WTC11 (cell line): ENCODE results near the gene GPC5. TPM values are rescaled to one million over a fixed set of nuclear protein-coding genes. Genes with fewer than 3 reads are reported as not detected.

Experiments
- ATAC-seq: fragments of 200-7000 bp; cut with Tn5 transposase; 2 replicates; pipeline ENCODE4 v1.10.0; 2021; ENCODE audit warnings: mild to moderate bottlenecking, moderate library complexity
- CTCF ChIA-PET: fragments of 300-600 bp; sonication (Branson Sonifier 250); formaldehyde crosslinking; loops from one replicate; lab custom pipeline; 2021; ENCODE audit warnings: antibody characterized with exemption; lab: Charles Lee
- POLR2A ChIA-PET: fragments of 350-600 bp; sonication (Branson Sonifier 250); formaldehyde crosslinking; loops from one replicate; lab custom pipeline; 2021; ENCODE audit warnings: antibody characterized with exemption; lab: Charles Lee
- DNase-seq: peaks from one replicate; pipeline ENCODE4 v3.0.0; 2021; ENCODE audit warnings: low spot score
- H3K27ac Mint-ChIP-seq: 2 replicates; pipeline ENCODE4 v1.8.0; 2021; ENCODE audit warnings: mixed read lengths
- H3K27me3 Mint-ChIP-seq: 2 replicates; pipeline ENCODE4 v1.8.0; 2021; ENCODE audit warnings: low read depth, mild to moderate bottlenecking, moderate library complexity, mixed read lengths
- H3K36me3 Mint-ChIP-seq: 2 replicates; pipeline ENCODE4 v1.8.0; 2021; ENCODE audit warnings: mixed read lengths
- H3K4me1 Mint-ChIP-seq: 2 replicates; pipeline ENCODE4 v1.8.0; 2022; ENCODE audit warnings: mixed read lengths
- H3K4me3 Mint-ChIP-seq: 2 replicates; pipeline ENCODE4 v1.8.0; 2021; ENCODE audit warnings: mild to moderate bottlenecking, moderate library complexity, mixed read lengths
- H3K9me3 Mint-ChIP-seq: 2 replicates; pipeline ENCODE4 v1.8.0; 2021; ENCODE audit warnings: mixed read lengths
- CTCF ChIP-seq: fragments of 200-600 bp; IDR thresholded peaks from 2 replicates; pipeline ENCODE4 v1.8.0; 2022; ENCODE audit warnings: antibody characterized with exemption
- E2F1 ChIP-seq: sonication (generic); formaldehyde crosslinking; IDR thresholded peaks from 2 replicates; pipeline ENCODE4 v1.8.0; 2022; ENCODE audit warnings: mild to moderate bottlenecking, missing genetic modification reagents
- FOXK1 ChIP-seq: sonication (generic); formaldehyde crosslinking; IDR thresholded peaks from 2 replicates; pipeline ENCODE4 v1.8.0; 2022; ENCODE audit warnings: mild to moderate bottlenecking, moderate library complexity, missing genetic modification reagents
- FOXP1 ChIP-seq: sonication (generic); formaldehyde crosslinking; IDR thresholded peaks from 2 replicates; pipeline ENCODE4 v1.8.0; 2022; ENCODE audit warnings: missing genetic modification reagents, mild to moderate bottlenecking, moderate library complexity, borderline replicate concordance
- HMGXB4 ChIP-seq: sonication (generic); formaldehyde crosslinking; IDR thresholded peaks from 2 replicates; pipeline ENCODE4 v1.8.1; 2023; ENCODE audit warnings: mild to moderate bottlenecking, moderate library complexity, missing genetic modification reagents
- NFATC4 ChIP-seq: fragments of 250-450 bp; sonication (Bioruptor Pico); IDR thresholded peaks from 2 replicates; pipeline ENCODE4 v1.9.0; 2021; ENCODE audit warnings: mild to moderate bottlenecking
- PRDM15 ChIP-seq: sonication (generic); formaldehyde crosslinking; IDR thresholded peaks from 2 replicates; pipeline ENCODE4 v1.8.0; 2022; ENCODE audit warnings: missing genetic modification reagents
- PREB ChIP-seq: sonication (generic); formaldehyde crosslinking; IDR thresholded peaks from 2 replicates; pipeline ENCODE4 v1.8.1; 2022; ENCODE audit warnings: mild to moderate bottlenecking, missing genetic modification reagents, moderate library complexity, borderline replicate concordance
- RORB ChIP-seq: fragments of 250-450 bp; sonication (Bioruptor Pico); IDR thresholded peaks from 2 replicates; pipeline ENCODE4 v1.9.0; 2021; ENCODE audit warnings: mild to moderate bottlenecking
- TEAD1 ChIP-seq: sonication (generic); formaldehyde crosslinking; IDR thresholded peaks from 2 replicates; pipeline ENCODE4 v1.8.0; 2022; ENCODE audit warnings: mild to moderate bottlenecking, missing genetic modification reagents
- USF2 ChIP-seq: sonication (generic); formaldehyde crosslinking; IDR thresholded peaks from 2 replicates; pipeline ENCODE4 v1.8.1; 2023; ENCODE audit warnings: mild to moderate bottlenecking, missing genetic modification reagents, moderate library complexity
- ZNF232 ChIP-seq: sonication (generic); formaldehyde crosslinking; IDR thresholded peaks from 2 replicates; pipeline ENCODE4 v1.8.0; 2022; ENCODE audit warnings: mild to moderate bottlenecking, missing genetic modification reagents
- ZNF317 ChIP-seq: sonication (generic); formaldehyde crosslinking; IDR thresholded peaks from 2 replicates; pipeline ENCODE4 v1.8.1; 2023; ENCODE audit warnings: low read depth, mild to moderate bottlenecking, moderate library complexity, missing genetic modification reagents, borderline replicate concordance
- ZNF416 ChIP-seq: fragments of 250-450 bp; sonication (Bioruptor Pico); IDR thresholded peaks from 2 replicates; pipeline ENCODE4 v1.9.0; 2021; ENCODE audit warnings: mild to moderate bottlenecking, inconsistent platforms
- total RNA-seq: library from RNA; stranded (reverse); gene quantifications from 3 replicates; pipeline ENCODE4 v1.2.3, GENCODE V29; 2021
- TF ChIP-seq, protein P1 (sequence below): sonication (generic); formaldehyde crosslinking; conservative IDR thresholded peaks from 2 replicates; pipeline ENCODE4 v1.8.1; 2023; ENCODE audit warnings: mild to moderate bottlenecking, low read depth, missing genetic modification reagents, moderate library complexity
- TF ChIP-seq, protein P2 (sequence below): sonication (generic); formaldehyde crosslinking; IDR thresholded peaks from 2 replicates; pipeline ENCODE4 v1.8.0; 2023; ENCODE audit warnings: missing genetic modification reagents, mild to moderate bottlenecking, borderline replicate concordance

The GPC5 gene
- total RNA-seq, 1 experiment from 2014 or later, result 0.46 TPM

- TF ChIP-seq, protein P1, sequence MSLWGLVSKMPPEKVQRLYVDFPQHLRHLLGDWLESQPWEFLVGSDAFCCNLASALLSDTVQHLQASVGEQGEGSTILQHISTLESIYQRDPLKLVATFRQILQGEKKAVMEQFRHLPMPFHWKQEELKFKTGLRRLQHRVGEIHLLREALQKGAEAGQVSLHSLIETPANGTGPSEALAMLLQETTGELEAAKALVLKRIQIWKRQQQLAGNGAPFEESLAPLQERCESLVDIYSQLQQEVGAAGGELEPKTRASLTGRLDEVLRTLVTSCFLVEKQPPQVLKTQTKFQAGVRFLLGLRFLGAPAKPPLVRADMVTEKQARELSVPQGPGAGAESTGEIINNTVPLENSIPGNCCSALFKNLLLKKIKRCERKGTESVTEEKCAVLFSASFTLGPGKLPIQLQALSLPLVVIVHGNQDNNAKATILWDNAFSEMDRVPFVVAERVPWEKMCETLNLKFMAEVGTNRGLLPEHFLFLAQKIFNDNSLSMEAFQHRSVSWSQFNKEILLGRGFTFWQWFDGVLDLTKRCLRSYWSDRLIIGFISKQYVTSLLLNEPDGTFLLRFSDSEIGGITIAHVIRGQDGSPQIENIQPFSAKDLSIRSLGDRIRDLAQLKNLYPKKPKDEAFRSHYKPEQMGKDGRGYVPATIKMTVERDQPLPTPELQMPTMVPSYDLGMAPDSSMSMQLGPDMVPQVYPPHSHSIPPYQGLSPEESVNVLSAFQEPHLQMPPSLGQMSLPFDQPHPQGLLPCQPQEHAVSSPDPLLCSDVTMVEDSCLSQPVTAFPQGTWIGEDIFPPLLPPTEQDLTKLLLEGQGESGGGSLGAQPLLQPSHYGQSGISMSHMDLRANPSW (CRISPR knock-in tag), result no peak
- TF ChIP-seq FOXK1 (CRISPR knock-in tag), result no peak
- TF ChIP-seq NFATC4 (CRISPR knock-in tag), result no peak
- TF ChIP-seq CTCF, result no peak
These were observed 136.6 kb downstream of the GPC5 start (continued) for GRCh38 chr13:91534996-91535395.

DNA sequence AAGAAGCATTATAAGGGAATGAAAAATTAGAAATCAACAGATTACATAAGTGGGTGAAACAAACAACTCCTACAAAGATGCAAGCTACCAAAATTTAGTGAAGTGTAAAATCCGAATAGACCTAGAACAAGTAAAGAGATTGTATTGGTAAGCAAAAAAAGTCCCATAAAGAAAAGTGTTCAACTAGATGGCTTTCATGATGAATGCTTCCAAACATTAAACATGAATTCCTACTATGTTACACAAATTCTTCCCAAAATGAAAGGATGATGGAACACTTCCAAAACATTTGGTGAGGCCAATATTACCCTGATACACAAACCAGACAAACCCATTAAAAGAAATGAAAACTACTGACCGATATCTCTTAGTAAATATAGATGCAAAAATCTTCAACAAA, 139.0 kb downstream of the GPC5 start:
- H3K4me3 Mint-ChIP-seq, result no peak overlapping the region
- H3K27me3 Mint-ChIP-seq, result no peaks in the 10 kb centered on the region
- POLR2A ChIA-PET, result no interaction called here
- TF ChIP-seq ZNF317 (CRISPR knock-in tag) (no peak), USF2 (CRISPR knock-in tag) (no peak), TEAD1 (CRISPR knock-in tag) (no peak), HMGXB4 (CRISPR knock-in tag) (no peak), ZNF232 (no peak), FOXP1 (no peak), PREB (CRISPR knock-in tag) (no peak), RORB (no peak), PRDM15 (CRISPR knock-in tag) (no peak), ZNF416 (no peak), E2F1 (CRISPR knock-in tag) (no peak)
- TF ChIP-seq, protein P2, sequence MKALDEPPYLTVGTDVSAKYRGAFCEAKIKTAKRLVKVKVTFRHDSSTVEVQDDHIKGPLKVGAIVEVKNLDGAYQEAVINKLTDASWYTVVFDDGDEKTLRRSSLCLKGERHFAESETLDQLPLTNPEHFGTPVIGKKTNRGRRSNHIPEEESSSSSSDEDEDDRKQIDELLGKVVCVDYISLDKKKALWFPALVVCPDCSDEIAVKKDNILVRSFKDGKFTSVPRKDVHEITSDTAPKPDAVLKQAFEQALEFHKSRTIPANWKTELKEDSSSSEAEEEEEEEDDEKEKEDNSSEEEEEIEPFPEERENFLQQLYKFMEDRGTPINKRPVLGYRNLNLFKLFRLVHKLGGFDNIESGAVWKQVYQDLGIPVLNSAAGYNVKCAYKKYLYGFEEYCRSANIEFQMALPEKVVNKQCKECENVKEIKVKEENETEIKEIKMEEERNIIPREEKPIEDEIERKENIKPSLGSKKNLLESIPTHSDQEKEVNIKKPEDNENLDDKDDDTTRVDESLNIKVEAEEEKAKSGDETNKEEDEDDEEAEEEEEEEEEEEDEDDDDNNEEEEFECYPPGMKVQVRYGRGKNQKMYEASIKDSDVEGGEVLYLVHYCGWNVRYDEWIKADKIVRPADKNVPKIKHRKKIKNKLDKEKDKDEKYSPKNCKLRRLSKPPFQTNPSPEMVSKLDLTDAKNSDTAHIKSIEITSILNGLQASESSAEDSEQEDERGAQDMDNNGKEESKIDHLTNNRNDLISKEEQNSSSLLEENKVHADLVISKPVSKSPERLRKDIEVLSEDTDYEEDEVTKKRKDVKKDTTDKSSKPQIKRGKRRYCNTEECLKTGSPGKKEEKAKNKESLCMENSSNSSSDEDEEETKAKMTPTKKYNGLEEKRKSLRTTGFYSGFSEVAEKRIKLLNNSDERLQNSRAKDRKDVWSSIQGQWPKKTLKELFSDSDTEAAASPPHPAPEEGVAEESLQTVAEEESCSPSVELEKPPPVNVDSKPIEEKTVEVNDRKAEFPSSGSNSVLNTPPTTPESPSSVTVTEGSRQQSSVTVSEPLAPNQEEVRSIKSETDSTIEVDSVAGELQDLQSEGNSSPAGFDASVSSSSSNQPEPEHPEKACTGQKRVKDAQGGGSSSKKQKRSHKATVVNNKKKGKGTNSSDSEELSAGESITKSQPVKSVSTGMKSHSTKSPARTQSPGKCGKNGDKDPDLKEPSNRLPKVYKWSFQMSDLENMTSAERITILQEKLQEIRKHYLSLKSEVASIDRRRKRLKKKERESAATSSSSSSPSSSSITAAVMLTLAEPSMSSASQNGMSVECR (CRISPR knock-in tag), result no peak
- DNase-seq, result no peak
- no peaks in the 10 kb centered on the region for H3K36me3 Mint-ChIP-seq
- no peaks in the 10 kb centered on the region for H3K9me3 Mint-ChIP-seq
- CTCF ChIA-PET, result no interaction called here
- ATAC-seq, result no peak
- peaks cover 4% of the 10 kb centered on the region; the same call in 1 of the 2 replicates for H3K4me1 Mint-ChIP-seq
- H3K27ac Mint-ChIP-seq, result no peak overlapping the region
